ENCODE data around the gene MAML3. TPM values are rescaled to one million over a fixed set of nuclear protein-coding genes. Genes with fewer than 3 reads are reported as not detected.

The MAML3 gene
- total RNA-seq, 1 experiment from 2014 or later = 12.1 TPM

DNA sequence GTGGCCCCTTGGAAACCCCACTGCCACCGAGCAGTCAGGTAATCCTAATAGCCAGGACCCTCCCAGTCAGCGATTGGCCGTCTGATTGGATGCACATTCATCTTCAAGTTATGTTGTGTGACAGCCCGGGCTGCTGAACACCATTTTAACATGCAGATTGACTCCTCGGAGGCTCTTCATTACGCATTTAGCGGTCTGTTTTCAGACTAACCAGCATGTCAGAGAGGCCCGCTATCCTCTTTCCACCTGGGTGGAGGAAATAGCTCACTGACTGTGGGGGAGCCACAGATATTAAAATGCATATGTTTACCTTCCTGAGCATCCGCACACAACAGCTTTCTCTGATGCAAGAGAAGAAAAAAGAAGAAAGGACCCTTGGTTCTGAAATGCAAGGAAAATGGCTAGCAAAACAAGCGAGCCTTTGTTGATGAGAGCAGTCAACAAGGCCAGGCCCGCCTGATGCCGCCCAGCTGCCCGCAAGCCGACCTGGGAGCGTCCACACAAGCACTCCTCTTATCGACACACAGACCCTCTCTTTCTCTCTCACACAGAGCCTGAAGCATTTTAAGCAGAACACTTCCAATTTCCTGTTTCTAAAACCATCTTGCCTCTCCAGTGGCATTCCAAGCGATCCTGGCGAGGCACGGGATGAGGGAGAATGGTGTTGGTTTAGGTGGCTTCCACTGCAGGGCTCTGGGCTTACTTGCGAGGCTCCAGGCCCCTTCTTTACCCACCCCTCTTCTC, 370.1 kb downstream of the MAML3 start:
- Mint-ChIP-seq H3K27ac (ENCODE audit: unreplicated experiment) (no peak overlapping the region), H3K4me3 (ENCODE audit: unreplicated experiment) (no peak overlapping the region), H3K27me3 (ENCODE audit: insufficient read depth, unreplicated experiment) (no peaks in the 10 kb centered on the region), H3K9me3 (ENCODE audit: unreplicated experiment) (no peaks in the 10 kb centered on the region), H3K36me3 (ENCODE audit: insufficient read depth, unreplicated experiment) (no peaks in the 10 kb centered on the region), H3K4me1 (ENCODE audit: low read depth, unreplicated experiment) (peaks cover 7% of the 10 kb centered on the region)
- Histone ChIP-seq H3K27me3 (replicated peaks; ENCODE audit: control insufficient read depth, insufficient read depth, low read length) (no peaks in the 10 kb centered on the region), H3K4me1 (no peaks in the 10 kb centered on the region), H3K4me3 (ENCODE audit: low read depth, low read length) (no peak overlapping the region), H3K36me3 (ENCODE audit: control insufficient read depth, insufficient read depth, low read length) (no peaks in the 10 kb centered on the region), H3K9me3 (no peaks in the 10 kb centered on the region)
- ChIA-PET CTCF (no interaction called here), POLR2A (no interaction called here)
- TF ChIP-seq, protein P1, sequence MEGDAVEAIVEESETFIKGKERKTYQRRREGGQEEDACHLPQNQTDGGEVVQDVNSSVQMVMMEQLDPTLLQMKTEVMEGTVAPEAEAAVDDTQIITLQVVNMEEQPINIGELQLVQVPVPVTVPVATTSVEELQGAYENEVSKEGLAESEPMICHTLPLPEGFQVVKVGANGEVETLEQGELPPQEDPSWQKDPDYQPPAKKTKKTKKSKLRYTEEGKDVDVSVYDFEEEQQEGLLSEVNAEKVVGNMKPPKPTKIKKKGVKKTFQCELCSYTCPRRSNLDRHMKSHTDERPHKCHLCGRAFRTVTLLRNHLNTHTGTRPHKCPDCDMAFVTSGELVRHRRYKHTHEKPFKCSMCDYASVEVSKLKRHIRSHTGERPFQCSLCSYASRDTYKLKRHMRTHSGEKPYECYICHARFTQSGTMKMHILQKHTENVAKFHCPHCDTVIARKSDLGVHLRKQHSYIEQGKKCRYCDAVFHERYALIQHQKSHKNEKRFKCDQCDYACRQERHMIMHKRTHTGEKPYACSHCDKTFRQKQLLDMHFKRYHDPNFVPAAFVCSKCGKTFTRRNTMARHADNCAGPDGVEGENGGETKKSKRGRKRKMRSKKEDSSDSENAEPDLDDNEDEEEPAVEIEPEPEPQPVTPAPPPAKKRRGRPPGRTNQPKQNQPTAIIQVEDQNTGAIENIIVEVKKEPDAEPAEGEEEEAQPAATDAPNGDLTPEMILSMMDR (IDR thresholded peaks at IDR 0.05; ENCODE audit: insufficient read depth in 1 of 2, low read depth in 1 of 2, low read length in 1 of 2, severe bottlenecking in 1 of 2, unreplicated experiment in 1 of 2) = no peak
- no TSS peak for BruUV-seq (replicated peaks)
- intact Hi-C loops (cut with micrococcal nuclease; ENCODE audit: unreplicated experiment) = no loop called here
- DNase-seq = no peak

DNA sequence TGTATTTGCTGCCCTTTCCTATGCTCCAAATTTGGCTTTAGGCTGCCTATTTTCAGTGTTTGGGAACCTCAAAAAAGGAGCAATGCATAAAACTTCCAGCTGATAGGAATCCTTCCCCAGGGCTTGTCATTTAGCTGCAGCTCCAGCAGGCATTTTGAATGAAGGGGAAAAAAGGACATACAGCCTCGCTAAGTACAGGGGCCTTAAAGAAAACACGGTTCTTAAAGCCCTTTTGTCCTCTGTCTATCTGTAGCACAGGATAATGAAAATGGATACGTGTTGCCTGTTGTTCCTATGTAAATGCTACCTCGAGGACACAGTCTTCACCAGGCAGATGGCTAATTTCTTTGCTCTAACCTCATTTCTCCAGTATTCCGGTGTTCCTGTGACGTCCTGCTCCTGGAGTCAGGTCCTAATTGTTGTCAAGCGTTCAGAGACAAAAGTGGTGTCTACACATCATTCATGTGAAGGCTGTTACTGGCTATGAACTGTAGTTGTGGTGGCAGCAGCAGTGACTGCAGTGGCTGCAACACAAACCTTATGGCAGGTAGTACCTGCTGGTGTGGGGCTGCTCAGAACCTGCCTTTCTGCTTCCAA, 371.0 kb downstream of the MAML3 start:
- BruUV-seq (replicated peaks) = no TSS peak
- H3K27me3 Mint-ChIP-seq (ENCODE audit: insufficient read depth, unreplicated experiment) = no peaks in the 10 kb centered on the region
- H3K4me1 ChIP-seq = no peaks in the 10 kb centered on the region
- DNase-seq = no peak
- H3K27ac Mint-ChIP-seq (ENCODE audit: unreplicated experiment) = no peak overlapping the region
- H3K4me1 Mint-ChIP-seq (ENCODE audit: low read depth, unreplicated experiment) = peaks cover 7% of the 10 kb centered on the region
- TF ChIP-seq, protein P1 (IDR thresholded peaks at IDR 0.05; ENCODE audit: insufficient read depth in 1 of 2, low read depth in 1 of 2, low read length in 1 of 2, severe bottlenecking in 1 of 2, unreplicated experiment in 1 of 2) = no peak
- no peaks in the 10 kb centered on the region for H3K36me3 Mint-ChIP-seq (ENCODE audit: insufficient read depth, unreplicated experiment)
- no peak overlapping the region for H3K4me3 ChIP-seq (ENCODE audit: low read depth, low read length)
- intact Hi-C loops (cut with micrococcal nuclease; ENCODE audit: unreplicated experiment) = no loop called here
- ChIA-PET POLR2A (no interaction called here), CTCF (no interaction called here)
- no peaks in the 10 kb centered on the region for H3K9me3 ChIP-seq
- no peak overlapping the region for H3K4me3 Mint-ChIP-seq (ENCODE audit: unreplicated experiment)
- H3K9me3 Mint-ChIP-seq (ENCODE audit: unreplicated experiment) = no peaks in the 10 kb centered on the region
- H3K27me3 ChIP-seq (replicated peaks; ENCODE audit: control insufficient read depth, insufficient read depth, low read length) = no peaks in the 10 kb centered on the region
- H3K36me3 ChIP-seq (ENCODE audit: control insufficient read depth, insufficient read depth, low read length) = no peaks in the 10 kb centered on the region

DNA sequence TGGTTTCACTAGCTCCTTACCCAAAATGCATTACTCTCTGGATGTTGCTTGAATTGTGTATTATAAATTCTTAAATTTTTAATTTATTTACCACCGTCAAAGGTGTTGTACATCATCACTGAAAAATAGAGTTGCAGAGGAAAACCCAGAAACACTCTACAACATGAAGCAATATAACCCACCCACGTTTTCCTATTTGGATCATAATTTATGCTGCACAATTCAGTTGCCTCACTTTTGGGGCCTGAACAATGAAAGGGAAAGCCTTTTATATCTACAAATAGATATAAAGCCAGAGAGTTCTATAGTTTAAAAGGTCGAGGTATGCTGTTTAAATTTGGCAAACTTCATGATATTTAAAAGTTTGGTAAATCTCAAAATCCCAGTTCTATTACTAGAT, 372.9 kb downstream of the MAML3 start:
- H3K4me3 ChIP-seq (ENCODE audit: low read depth, low read length) = no peak overlapping the region
- H3K4me1 ChIP-seq = peaks cover 9% of the 10 kb centered on the region
- H3K36me3 Mint-ChIP-seq (ENCODE audit: insufficient read depth, unreplicated experiment) = no peaks in the 10 kb centered on the region
- no peaks in the 10 kb centered on the region for H3K9me3 ChIP-seq
- no TSS peak for BruUV-seq (replicated peaks)
- TF ChIP-seq, protein P1 (IDR thresholded peaks at IDR 0.05; ENCODE audit: insufficient read depth in 1 of 2, low read depth in 1 of 2, low read length in 1 of 2, severe bottlenecking in 1 of 2, unreplicated experiment in 1 of 2) = no peak
- no peak overlapping the region for H3K27ac Mint-ChIP-seq (ENCODE audit: unreplicated experiment)
- ChIA-PET CTCF (no interaction called here), POLR2A (no interaction called here)
- intact Hi-C loops (cut with micrococcal nuclease; ENCODE audit: unreplicated experiment) = no loop called here
- H3K27me3 Mint-ChIP-seq (ENCODE audit: insufficient read depth, unreplicated experiment) = no peaks in the 10 kb centered on the region
- H3K9me3 Mint-ChIP-seq (ENCODE audit: unreplicated experiment) = no peaks in the 10 kb centered on the region
- no peaks in the 10 kb centered on the region for H3K36me3 ChIP-seq (ENCODE audit: control insufficient read depth, insufficient read depth, low read length)
- no peak for DNase-seq
- H3K27me3 ChIP-seq (replicated peaks; ENCODE audit: control insufficient read depth, insufficient read depth, low read length) = no peaks in the 10 kb centered on the region
- no peak overlapping the region for H3K4me3 Mint-ChIP-seq (ENCODE audit: unreplicated experiment)
- no peaks in the 10 kb centered on the region for H3K4me1 Mint-ChIP-seq (ENCODE audit: low read depth, unreplicated experiment)

Measured in Caco-2 (cell line).